NCI-H146 treated with DMSO at 0.1 percent for 48 hours (cell line): ENCODE results near the gene TM7SF3.
A peak's percentile ranks its signal among the peaks of the same experiment; 100 is the strongest.

Experiments used
- DNase-seq: peaks from one replicate; lab custom pipeline; 2025; ENCODE audit not compliant: unreplicated experiment; lab: John Stamatoyannopoulos, UW

TM7SF3 gene

GRCh38 chr12:27015730-27016076 lies 1.5 kb upstream of the TM7SF3 start:
- DNase-seq = peak; percentile 48

DNA sequence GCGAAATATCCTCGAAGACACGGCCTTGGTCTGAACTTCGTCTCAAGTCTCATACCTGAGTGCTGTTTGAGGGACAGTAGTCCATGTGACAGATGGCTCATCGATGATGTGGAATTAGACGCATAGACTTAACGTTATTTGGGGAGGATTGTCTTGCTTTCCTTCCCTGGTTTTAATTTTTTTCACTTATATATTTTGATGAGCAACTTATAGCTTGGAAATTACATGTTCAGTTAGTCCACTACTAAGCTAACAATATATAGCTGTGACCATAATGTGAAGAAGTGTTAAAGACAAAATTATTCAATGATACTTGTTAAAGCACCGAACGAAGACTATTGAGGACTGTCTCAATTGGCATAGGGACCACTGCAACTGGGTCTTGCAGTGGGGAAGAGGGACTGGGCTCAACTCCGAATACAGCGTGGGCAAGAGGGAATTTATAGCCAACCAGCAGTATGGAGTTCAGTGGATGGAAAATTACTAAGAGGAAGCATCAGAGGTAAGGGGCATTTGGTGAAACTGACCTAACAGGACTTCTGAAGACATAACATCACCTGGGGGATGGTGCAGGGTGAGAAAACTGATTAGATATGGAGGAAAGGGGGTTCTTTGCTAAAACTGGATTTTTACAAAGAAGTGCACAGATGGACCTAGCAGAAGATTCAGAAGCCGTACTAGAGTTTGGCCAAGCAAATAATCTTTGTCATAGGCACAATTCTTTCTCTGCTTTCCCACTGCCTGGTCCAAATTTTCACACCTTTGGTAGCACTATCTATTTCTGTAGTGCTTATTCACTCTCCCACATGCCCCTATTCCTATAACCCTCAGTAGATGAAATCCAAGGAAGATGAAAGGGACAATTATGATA lies 910 bp upstream of the TM7SF3 start:
- DNase-seq = peak; percentile 36

GRCh38 chr12:27013611-27014084 lies 536 bp downstream of the TM7SF3 start:
- peak; percentile 70 for DNase-seq

- DNase-seq = no peak
Measured at GRCh38 chr12:27012982-27013255, 1.3 kb downstream of the TM7SF3 start.

- DNase-seq = peak; percentile 76
Measured at GRCh38 chr12:27012239-27012981, 1.8 kb downstream of the TM7SF3 start.

- DNase-seq = no peak
Measured at GRCh38 chr12:27009881-27010301, 4.3 kb downstream of the TM7SF3 start.

GRCh38 chr12:27008081-27008480 lies 6.1 kb downstream of the TM7SF3 start:
- no peak for DNase-seq

DNA sequence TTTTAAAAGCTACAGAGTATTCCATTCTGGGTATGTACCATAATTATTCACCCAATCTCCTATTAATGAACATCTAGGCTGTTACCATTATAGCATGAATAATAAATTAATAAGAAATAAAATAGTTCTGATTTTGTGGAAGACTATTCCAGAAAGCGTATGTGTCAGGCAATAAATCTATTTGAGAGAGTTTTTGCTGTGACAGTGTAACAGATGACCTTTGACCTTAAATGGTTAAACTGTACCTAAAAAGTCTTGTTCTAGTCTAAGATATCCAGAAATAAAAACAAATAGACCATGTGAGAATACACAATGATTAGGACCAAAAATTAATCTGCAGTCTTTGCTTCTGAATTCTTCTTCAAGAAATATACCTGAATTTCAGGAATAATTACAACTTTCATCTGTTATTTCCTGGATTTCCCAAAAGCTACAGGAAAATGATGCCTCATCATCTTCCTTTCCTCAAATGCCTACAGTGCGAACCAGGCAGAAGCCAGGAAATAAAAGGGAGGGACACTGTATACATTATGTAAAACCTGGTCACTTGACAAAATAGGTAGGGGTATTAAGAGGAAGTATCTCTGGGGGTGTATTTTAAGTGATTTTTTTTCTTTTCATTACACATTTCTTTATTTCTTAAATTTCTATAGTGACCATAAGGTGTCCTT lies 7.3 kb downstream of the TM7SF3 start:
- DNase-seq = no peak

- no peak for DNase-seq
Measured at GRCh38 chr12:27005495-27005894, 8.7 kb downstream of the TM7SF3 start.

GRCh38 chr12:27003421-27004381 lies 10.5 kb downstream of the TM7SF3 start:
- DNase-seq = no peak

- no peak for DNase-seq
Measured at GRCh38 chr12:27002141-27002540, 12.0 kb downstream of the TM7SF3 start.

DNA sequence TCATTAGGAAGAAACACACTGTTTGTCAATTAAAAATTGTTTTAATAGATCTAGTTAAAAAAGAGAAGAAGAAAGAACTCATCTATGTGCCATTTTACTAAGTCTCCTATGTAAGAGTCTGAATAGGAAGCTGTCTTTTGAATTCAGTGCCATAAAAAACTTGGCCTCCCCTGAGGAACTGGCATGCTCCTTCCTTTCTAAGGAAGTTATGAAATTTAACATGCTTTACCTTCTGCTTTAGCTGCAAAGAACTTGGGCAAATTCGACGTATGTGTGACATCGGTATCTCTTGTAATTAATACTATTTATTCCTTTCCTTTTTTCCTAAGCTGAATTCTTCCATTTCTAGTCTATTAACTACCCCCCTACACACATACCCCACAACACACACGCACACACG lies 12.5 kb downstream of the TM7SF3 start:
- no peak for DNase-seq

DNA sequence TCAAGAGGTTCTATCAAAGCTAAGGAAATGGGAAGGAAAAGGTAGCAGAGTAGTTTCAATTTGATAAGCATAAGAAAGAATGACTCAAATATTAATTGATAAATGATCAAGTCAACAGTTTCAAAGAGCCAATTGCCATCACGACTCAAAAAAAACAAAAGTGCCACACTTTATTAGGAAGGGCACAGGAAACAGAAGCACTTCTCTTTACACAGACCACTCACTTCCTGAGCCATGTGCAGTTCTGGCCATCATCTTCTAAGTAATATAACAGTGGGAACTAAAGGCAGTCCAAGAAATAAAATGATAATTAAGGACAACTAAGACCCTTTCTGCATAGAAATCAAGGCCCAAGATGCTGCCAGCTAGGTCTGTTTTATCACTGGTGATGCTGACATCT lies 13.2 kb downstream of the TM7SF3 start:
- no peak for DNase-seq

DNA sequence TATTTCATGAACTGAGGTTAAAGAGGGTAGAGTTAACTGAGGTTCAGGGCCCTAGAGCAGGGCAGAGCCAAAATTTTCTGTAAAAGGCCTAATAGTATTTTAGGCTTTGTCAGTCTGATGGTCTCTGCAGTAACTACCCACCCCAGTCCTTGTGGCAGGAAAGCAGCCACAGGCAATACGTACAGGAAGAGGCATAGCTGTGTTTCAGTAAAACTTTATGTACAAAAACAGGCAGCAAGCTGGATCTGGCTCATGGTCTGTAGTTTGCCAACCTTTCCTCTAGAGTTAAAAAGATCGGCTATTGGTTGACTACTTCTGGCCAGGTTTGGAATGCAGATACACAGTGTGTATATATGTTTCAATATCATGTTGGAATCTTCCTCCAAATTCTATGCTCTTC lies 17.2 kb downstream of the TM7SF3 start:
- no peak for DNase-seq

- no peak for DNase-seq
Measured at GRCh38 chr12:26995706-26996105, 18.5 kb downstream of the TM7SF3 start.

GRCh38 chr12:26994109-26994508 lies 20.1 kb downstream of the TM7SF3 start:
- no peak for DNase-seq

- no peak for DNase-seq
Measured at GRCh38 chr12:26991826-26992225, 22.4 kb downstream of the TM7SF3 start.

- no peak for DNase-seq
Measured at GRCh38 chr12:26989873-26990272, 24.3 kb downstream of the TM7SF3 start.

GRCh38 chr12:26988703-26989102 lies 25.5 kb downstream of the TM7SF3 start:
- no peak for DNase-seq

DNA sequence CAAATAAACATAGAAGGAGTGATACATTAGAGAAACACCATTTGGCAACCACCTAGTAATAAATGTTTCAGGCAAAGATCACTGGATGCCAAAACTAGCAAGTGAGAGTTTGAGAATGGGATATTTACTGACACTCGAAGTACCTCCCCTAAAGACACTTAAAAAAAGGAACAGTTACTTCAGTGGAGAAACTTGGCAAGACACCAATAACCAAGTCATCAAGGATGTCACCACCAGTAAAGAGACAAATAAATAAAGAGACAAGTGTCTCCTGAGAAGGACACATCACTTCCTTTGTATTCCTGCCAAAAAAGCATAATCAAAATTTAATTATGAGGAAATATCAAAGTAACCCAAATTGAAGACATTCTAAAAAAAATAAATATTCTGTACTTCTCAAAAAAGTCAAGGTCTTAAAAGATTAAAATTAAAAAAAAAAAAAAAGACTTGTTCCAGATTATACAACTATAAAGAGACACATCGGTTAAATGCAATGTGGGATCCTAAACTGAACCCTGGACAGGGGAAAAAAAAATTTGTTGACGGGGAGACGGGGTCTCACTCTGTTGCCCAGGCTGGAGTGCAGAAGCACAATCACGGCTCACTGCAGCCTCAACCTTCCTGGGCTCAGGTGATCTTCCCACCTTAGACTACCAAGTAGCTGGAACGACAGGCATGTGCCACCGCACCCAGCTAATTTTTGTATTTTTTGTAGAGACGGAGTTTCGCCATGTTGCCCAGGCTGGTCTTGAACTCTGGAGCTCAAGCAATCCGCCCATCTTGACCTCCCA lies 26.4 kb downstream of the TM7SF3 start:
- DNase-seq = no peak
